OCI-LY3 (cell line): Measurements from ENCODE around the gene SERAC1.

Experiments
- CTCF ChIP-seq: fragments of 200-600, 300-600 bp; sonication (generic); IDR thresholded peaks from 2 replicates; pipeline ENCODE4 v1.5.1; 2014; ENCODE audit warnings: antibody characterized with exemption, low read length, low read depth
- EZH2phosphoT487 ChIP-seq: fragments of 200-600 bp; shearing (Covaris generic); IDR thresholded peaks from 2 replicates; pipeline ENCODE4 v1.6.1; 2018; ENCODE audit warnings: antibody characterized with exemption, mixed run types, low read depth

- TF ChIP-seq CTCF (no peak), EZH2phosphoT487 (no peak)
Measured at GRCh38 chr6:158174514-158174913, 6.5 kb upstream of the SERAC1 start.
